Calu3 (cell line): ENCODE measurements around the gene PRKAG2. TPM values are rescaled to one million over a fixed set of nuclear protein-coding genes. Genes with fewer than 3 reads are reported as not detected.

ENCODE experiments used
- BruUV-seq: library from RNA; stranded (reverse); fragments of 400-500 nt; replicated peaks from 2 replicates; lab custom pipeline; 2021; lab: Mats Ljungman, UMichigan
- CTCF ChIA-PET: fragments of 300-600 bp; sonication (Branson Sonifier 250); formaldehyde crosslinking; loops from one replicate; lab custom pipeline; 2022; ENCODE audit warnings: antibody characterized with exemption; lab: Charles Lee
- DNase-seq: peaks from one replicate; pipeline ENCODE4 v3.0.0; 2022
- H3K27ac Mint-ChIP-seq: one replicate; pipeline ENCODE4 v1.8.0; 2022; ENCODE audit warnings: mixed read lengths; ENCODE audit not compliant: unreplicated experiment
- H3K27me3 Mint-ChIP-seq: one replicate; pipeline ENCODE4 v1.8.0; 2022; ENCODE audit warnings: mixed read lengths; ENCODE audit not compliant: unreplicated experiment
- H3K36me3 Mint-ChIP-seq: one replicate; pipeline ENCODE4 v1.8.0; 2022; ENCODE audit warnings: mild to moderate bottlenecking, moderate library complexity, mixed read lengths; ENCODE audit not compliant: insufficient read depth, unreplicated experiment
- H3K4me1 Mint-ChIP-seq: one replicate; pipeline ENCODE4 v1.8.0; 2022; ENCODE audit warnings: mild to moderate bottlenecking, low read depth, mixed read lengths; ENCODE audit not compliant: unreplicated experiment
- H3K4me3 Mint-ChIP-seq: one replicate; pipeline ENCODE4 v1.8.0; 2022; ENCODE audit warnings: mild to moderate bottlenecking, low read depth, moderate library complexity, mixed read lengths; ENCODE audit not compliant: unreplicated experiment
- H3K9me3 Mint-ChIP-seq: one replicate; pipeline ENCODE4 v1.8.0; 2022; ENCODE audit warnings: low read depth, mixed read lengths; ENCODE audit not compliant: unreplicated experiment
- intact Hi-C: fragments of 100-400 bp; cut with micrococcal nuclease; formaldehyde crosslinking; loops from one replicate; pipeline ENCODE4 v1.10.0; 2022; ENCODE audit not compliant: unreplicated experiment
- total RNA-seq: library from RNA; stranded (reverse); gene quantifications from 2 replicates; pipeline ENCODE4 v1.2.3, GENCODE V29; 2022
- TF ChIP-seq, protein P1 (sequence below): fragments of 200-600 bp; IDR thresholded peaks from one replicate; pipeline ENCODE4 v1.8.0; 2022; ENCODE audit warnings: antibody characterized with exemption; ENCODE audit not compliant: unreplicated experiment

Gene PRKAG2
- total RNA-seq, 1 experiment from 2014 or later: 22.4 TPM

DNA sequence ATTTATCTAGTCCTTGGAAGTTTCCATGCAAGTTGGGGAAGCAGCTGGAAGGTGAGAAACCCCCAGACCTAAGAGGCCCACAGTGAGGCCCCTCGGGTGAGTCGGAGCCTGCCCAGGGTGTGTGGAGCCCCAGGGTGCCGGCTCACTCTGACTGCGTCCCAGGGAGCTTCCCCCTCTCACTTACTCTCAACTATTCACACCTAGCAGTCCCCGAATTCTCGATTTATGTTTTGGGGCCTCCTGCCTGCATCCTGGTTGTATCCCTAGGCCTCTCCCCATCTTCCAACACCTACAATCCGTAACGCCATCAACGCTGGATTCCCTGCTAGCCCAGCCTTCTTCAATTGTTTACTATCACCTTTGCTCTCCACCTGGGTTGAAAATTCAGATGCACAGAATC, 63.9 kb downstream of the PRKAG2 start:
- no peak for DNase-seq
- Mint-ChIP-seq H3K27ac (no peak overlapping the region), H3K4me3 (no peak overlapping the region), H3K4me1 (peaks cover 7% of the 10 kb centered on the region), H3K9me3 (no peaks in the 10 kb centered on the region), H3K27me3 (peaks cover 88% of the 10 kb centered on the region), H3K36me3 (no peaks in the 10 kb centered on the region)
- TF ChIP-seq, protein P1, sequence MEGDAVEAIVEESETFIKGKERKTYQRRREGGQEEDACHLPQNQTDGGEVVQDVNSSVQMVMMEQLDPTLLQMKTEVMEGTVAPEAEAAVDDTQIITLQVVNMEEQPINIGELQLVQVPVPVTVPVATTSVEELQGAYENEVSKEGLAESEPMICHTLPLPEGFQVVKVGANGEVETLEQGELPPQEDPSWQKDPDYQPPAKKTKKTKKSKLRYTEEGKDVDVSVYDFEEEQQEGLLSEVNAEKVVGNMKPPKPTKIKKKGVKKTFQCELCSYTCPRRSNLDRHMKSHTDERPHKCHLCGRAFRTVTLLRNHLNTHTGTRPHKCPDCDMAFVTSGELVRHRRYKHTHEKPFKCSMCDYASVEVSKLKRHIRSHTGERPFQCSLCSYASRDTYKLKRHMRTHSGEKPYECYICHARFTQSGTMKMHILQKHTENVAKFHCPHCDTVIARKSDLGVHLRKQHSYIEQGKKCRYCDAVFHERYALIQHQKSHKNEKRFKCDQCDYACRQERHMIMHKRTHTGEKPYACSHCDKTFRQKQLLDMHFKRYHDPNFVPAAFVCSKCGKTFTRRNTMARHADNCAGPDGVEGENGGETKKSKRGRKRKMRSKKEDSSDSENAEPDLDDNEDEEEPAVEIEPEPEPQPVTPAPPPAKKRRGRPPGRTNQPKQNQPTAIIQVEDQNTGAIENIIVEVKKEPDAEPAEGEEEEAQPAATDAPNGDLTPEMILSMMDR: no peak
- CTCF ChIA-PET: no interaction called here
- intact Hi-C loops: no loop called here
- BruUV-seq: no TSS peak

DNA sequence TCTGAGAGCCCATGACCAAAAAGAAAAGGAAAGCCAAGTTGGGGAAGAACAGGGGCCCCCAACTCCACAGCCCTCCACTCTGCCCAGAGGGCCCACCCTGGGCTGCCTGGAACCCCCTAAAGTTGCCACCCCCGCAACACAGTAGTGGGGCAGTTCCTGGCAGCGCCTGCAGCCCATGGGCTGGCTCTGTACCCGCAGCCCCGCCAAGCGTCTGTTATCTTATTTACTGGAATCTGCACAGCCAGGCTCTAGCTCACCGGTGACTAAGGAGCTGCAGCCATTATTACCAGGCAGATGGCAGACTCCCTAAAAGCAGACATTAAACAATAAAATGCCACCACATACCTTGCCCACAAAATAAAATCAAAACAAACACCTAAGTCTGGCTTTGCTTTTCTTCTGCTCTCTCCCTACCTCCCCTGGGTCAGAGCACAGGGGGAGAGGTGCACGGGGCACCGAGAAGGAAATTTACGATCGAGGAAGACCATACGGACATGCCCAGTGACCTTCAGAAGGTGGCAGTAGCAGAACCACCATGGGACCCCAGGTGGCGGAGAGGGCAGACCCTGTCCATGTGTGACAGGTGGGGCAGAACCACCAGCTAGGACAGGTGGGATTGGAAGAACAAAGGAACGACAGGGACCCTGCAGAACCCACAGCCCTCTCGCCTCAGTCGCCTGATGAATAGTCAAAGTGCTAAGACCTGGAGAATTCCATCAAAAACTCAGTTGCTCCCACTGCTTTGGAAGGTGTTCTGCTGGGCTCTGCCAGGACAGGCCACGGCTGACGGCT, 66.3 kb downstream of the PRKAG2 start:
- CTCF ChIA-PET: no interaction called here
- DNase-seq: no peak
- intact Hi-C loops: no loop called here
- H3K4me1 Mint-ChIP-seq: peaks cover 19% of the 10 kb centered on the region
- peaks cover 83% of the 10 kb centered on the region for H3K27me3 Mint-ChIP-seq
- no TSS peak for BruUV-seq
- no peak overlapping the region for H3K4me3 Mint-ChIP-seq
- no peaks in the 10 kb centered on the region for H3K9me3 Mint-ChIP-seq
- H3K36me3 Mint-ChIP-seq: no peaks in the 10 kb centered on the region
- no peak overlapping the region for H3K27ac Mint-ChIP-seq
- TF ChIP-seq, protein P1: no peak

DNA sequence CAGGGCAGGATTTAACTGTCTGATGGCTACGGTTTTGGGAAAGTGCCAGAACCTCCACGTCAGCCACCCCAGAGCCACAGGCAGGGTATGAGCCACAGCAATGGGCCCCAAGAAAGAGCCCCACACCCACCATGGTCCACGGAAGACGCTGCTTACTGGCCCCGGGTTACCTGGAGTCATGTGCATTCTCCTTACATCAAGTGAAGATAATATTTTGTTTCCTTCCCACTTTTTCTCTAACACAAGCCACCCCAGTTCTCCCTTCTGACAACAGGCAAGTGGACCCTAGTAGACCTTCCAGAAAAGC, 67.1 kb downstream of the PRKAG2 start:
- Mint-ChIP-seq H3K36me3 (no peaks in the 10 kb centered on the region), H3K4me3 (no peak overlapping the region), H3K27me3 (peaks cover 83% of the 10 kb centered on the region), H3K9me3 (no peaks in the 10 kb centered on the region), H3K27ac (no peak overlapping the region), H3K4me1 (peaks cover 19% of the 10 kb centered on the region)
- CTCF ChIA-PET: no interaction called here
- BruUV-seq: no TSS peak
- no peak for DNase-seq
- intact Hi-C loops: no loop called here
- TF ChIP-seq, protein P1: no peak

DNA sequence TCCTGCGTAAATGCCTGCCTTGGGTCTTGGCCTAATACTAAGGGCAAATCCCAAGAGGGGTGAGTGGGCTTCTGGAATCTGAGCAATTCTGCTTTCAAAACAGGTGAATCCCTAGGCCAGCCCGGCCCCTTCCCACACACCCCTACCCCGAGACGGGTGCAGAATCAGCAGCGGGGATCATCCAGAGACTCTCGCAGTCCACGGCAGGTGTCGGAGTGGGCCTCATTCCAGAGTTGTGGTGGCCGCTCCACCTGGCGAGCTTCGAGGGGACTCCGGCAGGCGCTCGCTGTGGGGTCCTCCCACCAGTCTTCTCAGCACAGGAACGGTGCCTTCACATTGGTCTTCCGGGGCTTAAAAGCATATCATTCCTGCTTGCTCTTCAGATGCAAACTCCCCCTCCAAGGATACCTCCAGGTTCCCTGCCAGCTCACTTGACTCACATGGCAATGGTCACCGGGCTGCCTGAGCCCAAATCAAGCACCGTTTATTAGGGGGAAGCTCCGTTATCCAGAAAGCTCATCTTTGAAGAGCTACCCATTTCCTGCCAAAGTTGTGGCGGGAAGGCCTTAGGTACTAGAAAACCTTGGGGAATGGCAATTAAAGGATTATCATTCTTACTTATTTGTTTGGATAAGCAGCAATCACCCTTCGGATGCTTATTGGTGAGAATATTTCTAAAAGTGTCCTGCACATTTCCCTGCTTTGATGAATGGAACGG, 67.6 kb downstream of the PRKAG2 start:
- H3K36me3 Mint-ChIP-seq: no peaks in the 10 kb centered on the region
- H3K4me3 Mint-ChIP-seq: no peak overlapping the region
- TF ChIP-seq, protein P1: no peak
- H3K9me3 Mint-ChIP-seq: no peaks in the 10 kb centered on the region
- DNase-seq: no peak
- CTCF ChIA-PET: no interaction called here
- no TSS peak for BruUV-seq
- peaks cover 19% of the 10 kb centered on the region for H3K4me1 Mint-ChIP-seq
- intact Hi-C loops: no loop called here
- H3K27ac Mint-ChIP-seq: no peak overlapping the region
- H3K27me3 Mint-ChIP-seq: peaks cover 83% of the 10 kb centered on the region
